Measurements from ENCODE around the gene PXN.
A peak's percentile ranks its signal among the peaks of the same experiment; 100 is the strongest.
"Not testable (repeated sequence)": the region's sequence is repeated elsewhere in the genome, so short reads cannot be mapped to it uniquely, and the experiment has no call there.

The PXN gene

DNA sequence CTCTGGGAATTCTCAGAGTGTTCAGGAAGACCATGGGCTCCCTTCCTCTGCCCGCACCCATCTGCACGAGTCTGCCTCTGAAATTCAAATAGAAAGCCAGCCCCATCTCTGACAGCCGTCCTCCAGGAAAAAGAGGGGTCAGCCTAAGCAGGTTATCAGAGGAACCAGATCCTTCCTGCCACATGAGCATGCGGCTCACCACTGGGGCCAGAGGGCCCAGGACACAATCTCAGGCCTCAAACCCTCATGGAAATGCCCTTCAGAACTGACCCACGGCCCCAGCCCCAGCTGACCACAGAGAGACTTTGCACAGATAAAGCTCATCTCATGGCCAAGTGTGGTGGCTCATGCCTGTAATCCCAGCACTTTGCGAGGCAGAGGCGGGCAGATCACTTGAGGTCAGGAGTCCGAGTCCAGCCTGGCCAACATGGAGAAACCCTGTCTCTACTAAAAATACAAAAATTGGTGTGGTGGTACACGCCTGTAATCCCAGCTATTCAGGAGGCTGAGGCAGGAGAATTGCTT is 23.2 kb downstream of the PXN start:
- DNase-seq (ENCODE audit: low read depth in 4 of 4, low spot score in 1 of 4): no peak

DNA sequence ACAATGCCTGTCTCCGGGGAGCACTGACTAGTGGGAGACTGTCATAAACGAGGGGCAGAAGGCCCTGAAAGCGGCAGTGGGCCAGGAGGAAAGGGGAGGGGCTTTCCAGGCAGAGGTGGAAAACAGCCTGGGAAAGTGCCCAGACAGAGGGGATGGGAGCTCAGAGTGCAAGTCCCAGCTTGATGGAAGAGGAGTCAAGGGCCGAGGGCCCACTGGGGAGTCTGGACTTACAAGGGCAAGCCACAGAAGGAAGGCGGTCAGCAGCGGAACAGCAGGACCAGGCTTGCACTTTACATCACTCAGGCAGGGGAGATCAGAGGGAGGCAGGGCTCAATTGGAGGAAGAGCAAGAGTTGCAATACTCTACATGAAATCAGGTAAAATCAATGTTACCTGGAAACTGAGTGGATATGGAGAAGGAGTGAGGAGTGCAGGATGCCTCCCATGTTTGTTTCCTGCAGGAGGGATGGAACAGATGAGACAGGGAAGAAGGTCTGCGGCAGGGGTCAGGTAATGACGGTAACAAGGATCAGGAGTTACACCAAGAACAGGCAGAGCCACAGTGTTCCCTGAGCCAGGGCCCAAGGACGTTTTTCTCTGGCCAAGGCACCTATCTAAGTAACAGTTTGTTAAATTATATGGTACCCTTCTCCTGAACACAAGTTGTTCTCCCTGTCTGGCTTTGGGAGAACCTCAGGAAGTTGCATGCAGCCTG is 23.8 kb downstream of the PXN start:
- no peak for DNase-seq (ENCODE audit: low read depth in 4 of 4, low spot score in 1 of 4)

DNA sequence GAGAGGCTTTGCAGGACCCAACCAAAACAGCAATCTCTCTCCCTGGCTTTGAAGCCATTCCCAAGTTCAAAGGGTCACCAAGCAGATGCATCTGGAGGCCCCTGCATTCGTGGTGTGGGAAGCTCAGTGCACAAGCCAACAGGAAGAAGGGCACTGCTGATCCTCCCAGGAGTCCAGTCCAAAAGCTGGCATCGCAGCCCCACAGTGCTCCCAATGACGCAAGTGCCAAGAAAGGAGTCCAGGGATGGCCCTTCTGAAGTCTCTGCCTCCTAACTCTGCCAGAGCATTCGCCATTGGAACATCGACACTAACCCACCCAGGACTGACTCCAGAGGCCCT is 25.1 kb downstream of the PXN start:
- no peak for DNase-seq (ENCODE audit: low read depth in 4 of 4, low spot score in 1 of 4)

DNA sequence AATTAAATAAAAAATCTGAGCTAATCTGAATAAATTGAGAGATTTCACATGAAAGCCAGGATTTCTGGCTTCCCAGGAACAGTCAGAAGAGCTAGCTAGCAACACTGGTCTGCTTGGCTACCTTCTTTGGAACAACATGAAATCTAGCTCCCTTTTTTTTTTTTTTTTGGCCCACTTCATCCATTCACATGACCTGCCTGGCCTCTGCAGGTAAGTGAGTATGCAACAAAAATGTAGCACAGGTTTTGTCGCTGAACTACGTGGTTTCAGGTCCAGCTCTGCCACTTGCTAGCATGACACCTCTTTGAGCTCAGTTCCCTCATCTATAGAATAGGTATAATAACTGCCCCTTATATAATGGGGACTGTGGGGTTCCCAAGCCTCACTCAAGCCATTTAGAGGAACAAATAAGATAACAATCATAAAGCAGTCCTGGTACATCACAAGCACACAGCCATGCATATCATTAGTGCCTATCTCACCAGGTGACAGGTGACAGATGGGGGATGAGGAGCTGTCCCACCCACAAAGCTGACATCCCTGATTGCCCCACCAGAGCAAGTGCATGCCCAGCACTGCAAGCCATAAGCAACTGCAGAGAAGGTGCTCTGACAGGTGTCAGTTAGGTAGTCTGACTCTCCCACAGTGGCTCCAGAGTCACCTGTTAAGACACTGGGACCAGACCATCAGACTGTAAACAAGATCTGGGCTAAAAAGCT is 25.6 kb downstream of the PXN start:
- no peak for DNase-seq (ENCODE audit: low read depth in 4 of 4, low spot score in 1 of 4)

DNA sequence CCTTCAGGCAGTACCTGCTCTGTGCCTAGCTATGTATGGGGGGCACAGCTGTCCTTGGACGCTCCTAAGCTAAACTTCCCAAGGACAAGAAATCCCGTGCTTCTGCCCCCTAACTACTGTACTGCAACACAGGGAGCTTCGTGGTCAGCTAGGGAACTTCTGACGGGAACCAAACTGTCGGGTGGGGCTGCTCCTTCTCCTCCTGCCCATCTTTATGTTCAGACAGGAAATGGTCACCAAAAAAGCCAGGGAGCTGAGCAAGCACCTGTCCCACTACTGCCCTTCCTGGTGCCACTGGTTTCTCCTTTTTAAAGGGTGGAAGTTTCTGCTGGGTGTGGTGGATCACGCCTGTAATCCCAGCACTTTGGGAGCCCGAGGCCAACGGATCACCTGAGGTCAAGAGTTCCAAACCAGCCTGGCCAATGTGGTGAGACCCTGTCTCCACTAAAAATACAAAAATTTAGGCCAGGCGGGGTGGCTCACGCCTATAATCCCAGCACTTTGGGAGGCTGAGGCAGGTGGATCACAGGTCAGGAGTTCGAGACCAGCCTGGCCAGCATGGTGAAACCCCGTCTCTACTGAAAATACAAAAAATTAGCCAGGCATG is 26.6 kb downstream of the PXN start:
- no peak for DNase-seq (ENCODE audit: low read depth in 4 of 4, low spot score in 1 of 4)

DNA sequence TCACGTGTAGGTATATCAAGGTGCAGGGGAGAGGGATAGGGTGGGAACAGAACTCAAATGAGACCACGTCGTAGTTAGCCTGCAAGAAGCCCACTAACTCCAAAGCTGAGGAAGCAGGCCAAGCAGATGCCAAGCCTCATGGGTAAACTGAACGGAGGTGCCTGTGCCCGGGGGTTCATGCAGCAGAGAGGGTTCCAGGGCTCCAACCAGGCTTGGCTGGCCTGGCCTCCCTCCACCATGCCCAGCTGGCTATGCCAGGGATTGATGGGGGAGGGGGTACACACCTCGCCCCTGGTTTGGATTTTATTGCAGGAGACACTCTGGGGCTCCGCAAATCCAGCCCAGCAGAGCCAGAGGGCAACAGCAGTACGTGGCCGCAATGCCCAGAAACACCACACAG is 27.3 kb downstream of the PXN start:
- DNase-seq (ENCODE audit: low read depth in 4 of 4, low spot score in 1 of 4): no peak

DNA sequence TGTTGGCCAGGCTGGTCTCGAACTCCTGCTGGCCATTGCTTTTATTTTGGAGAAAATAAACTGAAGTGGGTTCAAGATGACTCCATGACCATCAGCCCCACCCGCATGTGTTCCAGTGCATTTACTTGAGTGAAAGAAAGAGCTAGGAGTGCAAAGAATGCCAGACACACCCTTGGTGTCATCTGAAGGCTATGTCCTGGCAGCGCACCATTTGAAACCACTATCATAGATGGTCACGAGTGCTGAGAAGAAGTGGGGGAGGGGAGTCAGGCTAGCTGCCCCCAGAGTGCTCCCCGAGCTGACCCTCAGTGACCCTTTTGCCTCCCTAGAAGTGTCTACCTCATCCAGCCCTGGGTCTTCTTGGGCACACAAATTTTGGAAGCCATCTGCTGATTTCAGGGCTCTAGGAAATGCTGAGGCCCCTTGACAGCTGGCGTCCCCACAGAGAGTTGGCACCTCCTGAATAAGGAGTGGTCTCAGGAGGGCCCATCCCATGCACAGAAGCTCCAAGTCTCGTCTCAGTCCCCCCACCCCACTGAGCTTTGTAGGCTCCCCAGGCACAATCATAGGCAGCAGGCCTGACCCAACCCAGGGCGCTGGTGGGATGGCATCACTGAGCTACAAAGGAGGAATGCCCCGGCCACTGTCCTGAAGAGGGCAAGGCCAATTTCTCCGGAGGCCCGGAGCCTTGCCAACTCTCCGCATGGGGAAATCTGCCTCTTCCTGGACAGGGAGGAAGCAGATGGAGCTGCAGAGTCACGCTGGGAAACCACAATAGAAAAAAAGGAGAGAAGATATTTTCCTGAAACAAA is 28.0 kb downstream of the PXN start:
- no peak for DNase-seq (ENCODE audit: low read depth in 4 of 4, low spot score in 1 of 4)

DNA sequence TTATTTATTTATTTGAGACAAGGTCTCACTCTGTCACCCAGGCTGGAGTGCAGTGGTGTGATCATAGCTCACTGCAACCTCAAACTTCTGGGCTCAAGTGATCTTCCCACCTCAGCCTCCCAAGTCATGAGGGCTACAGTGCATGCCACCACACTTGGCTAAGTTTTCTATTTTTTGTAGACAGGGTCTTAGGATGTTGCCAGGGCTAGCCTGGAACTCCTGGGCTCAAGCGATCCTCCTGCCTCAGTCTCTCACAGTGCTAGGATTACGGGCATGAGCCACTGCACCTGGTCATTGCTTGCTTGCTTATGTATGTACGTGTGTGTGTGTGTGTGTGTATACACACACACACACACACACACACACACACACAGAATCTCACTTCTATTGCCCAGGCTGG is 28.7 kb downstream of the PXN start:
- not testable (repeated sequence) for DNase-seq (ENCODE audit: low read depth in 4 of 4, low spot score in 1 of 4)

DNA sequence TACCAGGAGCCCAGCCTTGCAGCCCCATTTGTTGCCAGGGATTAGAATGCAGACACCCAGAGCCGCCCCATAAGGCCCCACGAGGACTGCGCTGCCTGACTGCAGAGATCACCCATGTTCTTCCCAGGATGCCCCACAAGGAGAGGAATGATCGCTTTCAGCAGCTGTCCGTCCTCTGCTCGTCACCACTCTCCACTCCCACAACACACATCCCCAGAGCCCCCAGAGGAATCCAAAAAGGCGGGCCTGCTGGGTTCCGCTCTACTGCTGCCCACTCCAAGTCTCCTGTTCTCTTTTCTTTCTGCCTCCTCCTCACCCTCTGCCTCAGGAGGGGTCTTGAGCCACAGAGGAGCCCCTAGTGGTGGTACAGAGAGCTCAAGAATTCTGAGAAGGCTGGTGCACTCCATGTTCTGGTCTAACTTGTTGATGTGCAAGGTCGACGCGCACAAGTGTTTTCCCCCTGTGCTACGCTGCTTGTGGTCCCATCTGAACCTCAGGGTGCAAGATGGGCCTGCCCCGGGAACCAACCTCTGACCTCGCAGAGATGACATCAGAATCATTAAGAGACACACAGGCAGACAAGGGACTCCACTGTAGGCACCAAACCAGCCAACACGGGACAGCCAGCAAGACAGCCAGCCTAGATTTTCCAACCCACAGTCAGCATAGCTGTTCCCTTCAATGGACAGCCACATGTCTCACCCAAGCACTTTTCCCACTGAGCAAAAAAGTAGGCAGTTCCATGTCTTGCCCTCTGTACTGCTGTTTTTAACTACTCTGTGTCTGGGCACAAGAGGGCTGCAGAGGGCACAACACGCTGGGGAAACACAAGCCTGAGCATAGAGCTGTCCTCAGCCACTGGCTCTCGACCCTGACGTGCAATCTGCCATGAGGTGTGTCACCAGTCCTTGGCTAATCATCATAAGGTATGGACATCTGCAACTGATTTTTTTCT is 29.9 kb downstream of the PXN start:
- DNase-seq (ENCODE audit: low read depth in 4 of 4, low spot score in 1 of 4): no peak

DNA sequence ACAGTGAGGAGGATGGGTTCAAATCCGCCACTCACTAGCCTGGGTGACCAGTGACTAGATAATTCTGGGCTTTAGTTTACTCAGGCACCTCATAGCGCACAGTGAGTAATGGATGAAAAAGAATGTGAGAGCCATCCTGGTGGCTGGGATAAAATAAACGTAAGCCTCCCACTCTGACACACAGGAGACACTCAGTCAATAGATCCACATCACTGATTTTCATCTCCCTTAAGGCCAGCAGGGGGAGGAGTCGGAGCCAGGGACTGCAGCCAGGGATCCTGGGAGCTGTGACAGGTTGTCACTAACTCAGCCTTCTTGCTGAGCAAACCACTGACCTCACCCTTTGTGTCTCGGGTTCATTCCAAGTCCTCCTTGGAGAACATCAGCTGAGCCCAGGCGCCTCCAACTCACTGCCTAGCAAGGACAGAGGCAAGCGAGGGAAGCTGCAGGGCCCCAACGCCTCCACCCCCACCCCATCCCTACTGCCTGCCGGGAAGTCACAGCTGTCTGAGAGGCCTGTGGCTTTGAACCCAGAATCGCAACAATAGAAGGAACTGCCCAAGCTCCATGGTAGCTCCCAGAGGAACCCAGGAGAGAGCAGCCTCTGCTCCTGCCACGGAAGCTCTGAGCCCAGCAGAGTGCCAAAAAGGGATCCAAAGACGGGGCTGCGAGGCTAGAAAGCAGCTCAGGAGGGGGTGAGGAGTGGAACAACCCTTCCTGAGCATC is 30.7 kb downstream of the PXN start:
- no peak for DNase-seq (ENCODE audit: low read depth in 4 of 4, low spot score in 1 of 4)

DNA sequence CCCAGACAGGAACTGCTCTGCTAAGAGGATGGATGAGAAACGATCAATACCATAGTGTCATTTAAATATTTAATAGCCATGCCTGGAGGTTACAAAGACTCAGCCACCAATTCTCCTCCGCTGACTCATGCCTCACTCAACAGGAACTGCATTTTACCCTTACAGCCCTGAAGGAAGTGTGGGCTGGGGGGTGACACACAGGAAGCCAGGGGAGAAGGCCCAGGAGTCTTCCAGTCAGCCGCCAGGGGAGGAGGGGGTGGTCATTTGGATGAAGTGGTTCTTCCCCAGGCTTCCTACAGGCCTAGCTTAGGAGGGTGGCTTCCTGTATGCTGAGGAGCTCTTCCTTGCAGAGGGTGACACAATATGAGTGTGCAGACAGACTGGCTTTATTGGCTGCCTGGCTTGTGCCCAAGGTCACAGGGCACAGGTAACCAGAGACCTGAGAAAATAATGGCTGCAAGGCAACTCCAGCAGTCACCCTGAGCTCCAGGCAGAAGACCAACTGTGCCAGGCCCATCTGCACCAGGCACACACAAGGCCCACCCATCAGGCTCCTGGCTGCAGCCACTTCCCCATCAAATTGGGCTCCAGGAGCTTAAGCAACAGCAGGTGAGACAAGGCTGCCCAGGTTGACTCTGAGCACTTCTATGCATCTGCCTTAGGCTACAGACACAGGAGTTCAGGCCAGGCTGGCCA is 34.1 kb downstream of the PXN start:
- peak; percentile 38 to 87 (median 54) for DNase-seq (ENCODE audit: low read depth in 4 of 4, low spot score in 1 of 4)

DNA sequence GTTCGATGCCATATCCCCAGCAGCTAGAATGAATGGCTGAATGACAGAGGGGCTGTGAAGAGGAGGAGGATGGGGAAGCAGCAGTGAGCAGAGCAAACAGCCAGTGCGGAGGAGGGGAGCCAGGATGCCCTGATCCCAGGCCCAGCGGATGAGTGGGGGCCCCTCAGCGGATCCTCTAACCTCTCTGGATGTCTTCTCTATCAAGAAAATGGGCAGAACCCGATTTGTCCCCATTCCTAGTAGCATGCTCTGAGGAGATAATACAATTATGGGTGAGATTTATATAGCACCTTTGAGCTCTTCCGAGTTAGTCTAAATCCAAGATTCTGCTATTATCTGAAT is 34.6 kb downstream of the PXN start:
- no peak for DNase-seq (ENCODE audit: low read depth in 4 of 4, low spot score in 1 of 4)

DNA sequence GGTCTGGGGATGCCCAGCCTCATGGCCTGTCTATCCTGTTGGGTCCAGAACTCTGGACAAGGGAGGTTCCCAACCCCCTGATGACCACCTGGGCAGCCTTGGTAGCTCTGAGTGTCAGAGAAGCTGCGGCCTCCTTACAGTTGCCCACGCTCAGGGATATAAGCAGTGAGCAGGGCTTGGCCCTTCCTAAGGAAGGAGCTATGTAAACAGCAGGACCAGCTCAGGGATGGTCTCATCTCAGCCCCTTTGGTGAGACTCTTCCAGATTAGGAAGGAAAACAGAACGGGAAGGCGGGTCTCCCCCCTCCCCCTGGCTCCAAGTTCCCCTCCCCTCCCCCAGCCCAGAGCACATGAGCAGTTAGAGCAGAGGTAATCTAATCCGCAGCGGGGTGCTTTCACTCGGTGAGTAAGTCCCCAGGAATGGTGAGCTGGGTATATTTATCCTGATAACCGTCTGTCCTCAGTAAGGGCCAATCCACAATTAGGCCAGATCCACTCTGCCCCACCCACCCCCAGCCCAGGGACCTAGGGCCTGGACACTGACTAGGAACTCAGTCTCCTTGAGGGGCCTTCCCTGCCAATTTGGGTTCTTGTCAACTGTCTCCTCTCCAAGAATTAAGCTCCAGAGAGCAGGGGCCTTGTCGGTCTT is 35.1 kb downstream of the PXN start:
- DNase-seq (ENCODE audit: low read depth in 4 of 4, low spot score in 1 of 4): no peak

DNA sequence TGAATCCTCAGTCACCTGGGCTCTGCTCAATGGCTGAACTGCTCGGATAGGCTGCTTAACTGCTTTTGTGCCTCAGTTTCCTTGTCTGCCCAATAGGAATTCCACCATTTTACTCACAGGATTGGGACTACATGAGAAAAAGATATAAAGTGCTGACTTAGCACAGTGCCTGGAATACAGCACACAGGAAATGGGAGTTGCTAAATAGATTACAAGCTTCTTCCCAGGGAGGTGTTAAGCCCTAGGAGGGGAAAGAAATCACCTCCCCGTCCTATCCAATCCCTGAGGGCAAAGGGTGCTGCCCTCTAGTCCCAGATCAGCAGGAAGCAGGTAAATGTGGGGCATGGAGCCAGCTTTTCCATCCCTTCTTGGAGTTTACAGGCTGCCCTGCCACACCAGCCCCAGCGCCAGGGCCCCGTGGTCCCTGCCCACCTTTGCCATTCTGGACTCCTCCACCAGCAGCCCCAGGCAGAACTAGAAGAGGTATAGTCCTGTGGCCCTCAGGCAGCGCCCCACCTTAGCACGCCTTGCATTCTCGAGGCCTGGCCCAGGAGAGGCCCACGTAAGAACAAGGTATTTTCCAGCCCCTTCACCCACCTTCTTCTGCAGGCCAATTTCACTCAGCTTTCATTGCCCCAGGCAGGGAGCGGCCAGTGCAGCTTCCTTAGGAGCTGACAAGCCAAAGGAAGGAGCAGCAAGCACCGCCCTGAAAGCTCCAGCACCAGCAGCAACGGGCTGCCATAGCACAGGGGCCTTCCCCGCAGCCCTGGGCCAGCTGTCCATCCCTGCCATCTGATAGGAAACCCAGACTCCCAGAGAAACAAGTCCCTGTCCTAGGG is 35.8 kb downstream of the PXN start:
- DNase-seq (ENCODE audit: low read depth in 4 of 4, low spot score in 1 of 4): no peak

DNA sequence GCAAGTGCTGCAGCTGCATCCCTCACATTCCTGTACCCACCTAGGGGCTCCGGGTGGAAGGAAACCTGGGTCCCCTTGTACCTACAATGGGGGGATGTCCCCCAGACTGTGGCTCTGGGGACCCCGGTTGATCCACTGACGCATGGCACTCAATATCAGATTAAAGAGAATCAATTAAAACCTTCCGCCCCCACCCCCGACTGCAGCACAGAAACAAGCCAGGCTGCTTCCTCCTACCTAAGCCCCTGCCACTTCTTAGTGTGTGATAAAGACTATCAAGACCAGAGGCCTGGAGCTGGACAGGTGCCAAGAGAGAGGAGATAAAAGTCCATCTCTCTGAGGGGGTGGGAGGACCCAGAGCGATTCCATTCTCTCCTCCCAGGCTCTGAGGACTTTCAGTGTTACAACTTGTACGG is 36.5 kb downstream of the PXN start:
- no peak for DNase-seq (ENCODE audit: low read depth in 4 of 4, low spot score in 1 of 4)

DNA sequence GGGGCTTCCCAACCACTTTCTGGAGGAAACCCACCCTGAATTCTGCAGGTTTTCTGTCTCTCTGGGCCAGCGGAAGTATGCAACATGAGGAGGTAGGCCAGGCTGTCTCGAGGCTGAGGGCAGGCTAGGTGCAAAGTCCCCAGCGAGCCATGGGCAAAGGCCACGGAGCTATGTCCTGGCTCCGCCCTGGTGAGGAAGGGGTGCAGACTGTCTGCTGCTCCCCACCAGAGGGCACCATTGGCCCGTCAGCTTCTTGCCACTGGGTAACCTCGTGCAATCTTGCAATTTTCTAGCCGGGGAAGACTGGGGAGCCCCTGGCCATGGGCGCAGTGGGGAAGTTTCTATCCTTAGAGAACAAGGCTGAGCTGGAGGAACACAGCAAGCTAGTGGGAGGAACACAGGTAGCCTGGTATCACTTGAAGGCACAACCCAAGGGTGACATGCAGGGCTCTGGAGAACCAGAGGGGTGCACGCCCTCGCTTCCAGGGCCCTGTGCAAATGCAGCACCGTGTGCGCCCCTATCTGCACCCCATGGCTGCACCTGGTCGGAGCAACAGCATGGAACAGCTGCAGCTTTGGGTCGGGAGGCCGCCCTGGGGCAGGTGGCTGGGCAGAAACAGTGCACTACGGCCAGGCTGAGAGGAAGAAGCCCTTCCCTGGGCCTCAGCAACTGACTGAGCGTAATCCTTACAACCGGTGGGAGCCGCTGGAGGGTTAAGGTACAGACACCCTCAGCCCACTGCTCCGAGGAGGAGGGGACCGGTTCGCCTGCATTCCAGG is 37.0 kb downstream of the PXN start:
- peak; percentile 75 to 87 (median 82) for DNase-seq (ENCODE audit: low read depth in 4 of 4, low spot score in 1 of 4)

DNA sequence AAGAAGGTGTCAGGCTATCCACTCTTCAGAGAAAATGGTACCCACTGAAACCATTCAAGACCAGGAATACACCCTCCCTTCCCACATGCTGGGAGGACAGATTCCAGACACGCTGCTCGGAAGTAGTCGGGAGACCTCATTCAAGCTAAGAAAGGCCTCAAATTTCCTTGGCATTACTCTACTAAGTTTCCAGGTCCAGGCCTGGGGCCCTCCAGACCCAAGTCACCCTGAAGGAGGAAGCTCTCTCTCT is 37.6 kb downstream of the PXN start:
- no peak for DNase-seq (ENCODE audit: low read depth in 4 of 4, low spot score in 1 of 4)
